Endothelial cell of umbilical vein (primary cell): ENCODE results near the gene UHRF1. TPM values are rescaled to one million over a fixed set of nuclear protein-coding genes. Genes with fewer than 3 reads are reported as not detected.
A peak's percentile ranks its signal among the peaks of the same experiment; 100 is the strongest.

Source experiments
- BruUV-seq: library from RNA; stranded (reverse); fragments of 400-500 nt; replicated peaks from 2 replicates; lab custom pipeline; 2021; lab: Mats Ljungman, UMichigan
- CTCF ChIA-PET: fragments of 300-600, 350-600 bp; sonication (Branson Sonifier 250); formaldehyde crosslinking; loops from one replicate; lab custom pipeline; 2021; ENCODE audit warnings: antibody characterized with exemption, inconsistent platforms; lab: Charles Lee
- POLR2A ChIA-PET: fragments of 300-600, 350-600 bp; sonication (Branson Sonifier 250); formaldehyde crosslinking; loops from one replicate; lab custom pipeline; 2021; ENCODE audit warnings: antibody characterized with exemption, inconsistent platforms; lab: Charles Lee
- DNase-seq: peaks from one replicate; pipeline ENCODE4 v3.0.0-alpha.2; 2011; ENCODE audit warnings: low read depth, low spot score
- FAIRE-seq: peaks from 2 replicates; lab custom pipeline; 2011; peaks lifted over from hg19 to GRCh38; lab: Jason Lieb, UNC
- H2AFZ ChIP-seq: 2 replicates; pipeline ENCODE4 v1.6.0; 2012; ENCODE audit warnings: low read depth, low read length, control low read depth, inconsistent platforms
- H3K27ac ChIP-seq: 2 replicates; pipeline ENCODE4 v1.5.1; 2011; ENCODE audit warnings: low read depth, mild to moderate bottlenecking, control low read depth, low read length, moderate library complexity; ENCODE audit not compliant: insufficient read depth
- H3K27me3 ChIP-seq, 2 experiments: 2 replicates each; pipeline versions ENCODE4 v1.6.0 to v1.6.1; 2011; ENCODE audit warnings: low read length in 2 of 2, mixed read lengths in 1 of 2; ENCODE audit not compliant: control insufficient read depth in 2 of 2, insufficient read depth in 2 of 2
- H3K36me3 ChIP-seq, 2 experiments: 2 replicates in 1 of 2; 3 replicates in 1 of 2; pipeline ENCODE4 v1.5.1; 2011; ENCODE audit warnings: low read length in 2 of 2, mild to moderate bottlenecking in 1 of 2, moderate library complexity in 1 of 2; ENCODE audit not compliant: control insufficient read depth in 2 of 2, insufficient read depth in 2 of 2; ENCODE audit errors: extremely low read depth in 1 of 2
- H3K4me1 ChIP-seq: 3 replicates; pipeline ENCODE4 v1.5.1; 2011; ENCODE audit warnings: mild to moderate bottlenecking, low read length; ENCODE audit not compliant: control insufficient read depth, insufficient read depth; ENCODE audit errors: extremely low read depth
- H3K4me2 ChIP-seq: 2 replicates; pipeline ENCODE4 v1.6.1; 2011; ENCODE audit warnings: low read length, control low read depth, mixed read lengths; ENCODE audit not compliant: insufficient read depth
- H3K4me3 ChIP-seq, 3 experiments: fragments of 200-600 bp in 1 of 3; sonication (generic), shearing (Covaris generic) in 1 of 3; replicated peaks in 1 of 3; 2 replicates each; pipeline ENCODE4 v1.5.1; 2011 to 2016; ENCODE audit warnings: control low read depth in 3 of 3, low read length in 3 of 3, mild to moderate bottlenecking in 2 of 3, inconsistent platforms in 1 of 3, low read depth in 1 of 3, moderate library complexity in 1 of 3; ENCODE audit not compliant: insufficient read depth in 1 of 3
- H3K79me2 ChIP-seq: 2 replicates; pipeline ENCODE4 v1.6.0; 2012; ENCODE audit warnings: low read length, inconsistent platforms; ENCODE audit not compliant: control insufficient read depth, insufficient read depth
- H3K9ac ChIP-seq: replicated peaks from 2 replicates; pipeline ENCODE3; 2011; ENCODE audit warnings: low read length, control low read depth; ENCODE audit not compliant: insufficient read depth; ENCODE audit errors: extremely low read depth
- H3K9me1 ChIP-seq: replicated peaks from 3 replicates; pipeline ENCODE4 v1.6.0; 2011; ENCODE audit warnings: mild to moderate bottlenecking, low read length; ENCODE audit not compliant: control insufficient read depth, insufficient read depth; ENCODE audit errors: extremely low read depth
- H3K9me3 ChIP-seq: replicated peaks from 2 replicates; pipeline ENCODE4 v1.5.1; 2012; ENCODE audit warnings: low read length, inconsistent platforms; ENCODE audit not compliant: control insufficient read depth, insufficient read depth
- H4K20me1 ChIP-seq: replicated peaks from 2 replicates; pipeline ENCODE3; 2011; ENCODE audit warnings: mild to moderate bottlenecking, low read length; ENCODE audit not compliant: control insufficient read depth, insufficient read depth; ENCODE audit errors: extremely low read depth
- CTCF ChIP-seq, 2 donors: IDR thresholded peaks; 1 replicate in 1 of 2; 2 replicates in 1 of 2; pipeline ENCODE4 v1.5.1; 2011; ENCODE audit warnings: low read length in 2 of 2, mild to moderate bottlenecking in 2 of 2, moderate library complexity in 2 of 2, control low read depth in 1 of 2, inconsistent platforms in 1 of 2, low read depth in 1 of 2; ENCODE audit not compliant: insufficient read depth in 1 of 2; ENCODE audit errors: extremely low read depth in 1 of 2
- EZH2 ChIP-seq: IDR thresholded peaks from 2 replicates; pipeline ENCODE4 v1.6.1; 2012; ENCODE audit warnings: borderline replicate concordance, low read depth, mild to moderate bottlenecking, moderate library complexity, low read length, inconsistent platforms; ENCODE audit not compliant: severe bottlenecking
- FOS ChIP-seq: IDR thresholded peaks from 2 replicates; pipeline ENCODE4 v1.6.1; 2011; ENCODE audit warnings: mild to moderate bottlenecking, low read length, moderate library complexity, borderline replicate concordance; ENCODE audit not compliant: insufficient read depth
- GATA2 ChIP-seq: IDR thresholded peaks from 2 replicates; pipeline ENCODE4 v1.7.0; 2011; ENCODE audit warnings: low read depth, mild to moderate bottlenecking, moderate library complexity, mixed read lengths, low read length; ENCODE audit not compliant: insufficient read length, insufficient read depth
- JUN ChIP-seq: IDR thresholded peaks from 2 replicates; pipeline ENCODE4 v1.6.1; 2011; ENCODE audit warnings: borderline replicate concordance, low read depth; ENCODE audit not compliant: insufficient read length, insufficient read depth
- MAX ChIP-seq: IDR thresholded peaks from 2 replicates; pipeline ENCODE4 v1.6.1; 2011; ENCODE audit not compliant: insufficient read depth, insufficient read length
- MYC ChIP-seq: IDR thresholded peaks from one replicate; pipeline ENCODE4 v1.6.1; 2011; ENCODE audit warnings: mild to moderate bottlenecking, low read depth, low read length
- POLR2A ChIP-seq: IDR thresholded peaks from 2 replicates; pipeline ENCODE4 v1.6.1; 2012; ENCODE audit warnings: low read depth, mild to moderate bottlenecking, control low read depth, low read length
- POLR2AphosphoS5 ChIP-seq: IDR thresholded peaks from 2 replicates; pipeline ENCODE4 v1.6.1; 2012; ENCODE audit warnings: low read depth, mild to moderate bottlenecking, control low read depth, low read length, moderate library complexity; ENCODE audit not compliant: insufficient read depth
- dilution Hi-C: fragments of 300-500 bp; cut with MboI; formaldehyde crosslinking; loops from one replicate; pipeline ENCODE4 v1.15.0; 2019; ENCODE audit warnings: low sequenced_read_pairs; ENCODE audit not compliant: extremely low pct_ligation_motif_present
- intact Hi-C: fragments of 100-400 bp; cut with micrococcal nuclease; formaldehyde crosslinking; loops from one replicate; pipeline ENCODE4 v1.10.0; 2022
- polyA plus RNA-seq, 4 experiments: library from polyadenylated mRNA; depleted of rRNA in 3 of 4; stranded (reverse) in 3 of 4; unstranded in 1 of 4; fragments of >200 nt; gene quantifications; 2 replicates each; pipeline versions ENCODE4 v1.2.1 to v1.2.3, GENCODE V29; 2011 to 2012; ENCODE audit warnings: missing spikeins in 1 of 4
- total RNA-seq: library from RNA; stranded (reverse); gene quantifications from 2 replicates; pipeline ENCODE4 v1.2.3, GENCODE V29; 2021

The UHRF1 gene
- total and polyA plus RNA-seq, 2 donors (not counting 3 experiments of a cell fraction or from before 2014, with no cell fraction given), result 13.3 to 76.8 TPM

GRCh38 chr19:4911786-4912672 is 2.7 kb downstream of the UHRF1 start:
- Histone ChIP-seq H3K9ac (peak overlapping the region; percentile 65), H3K4me3 (peak overlapping the region in 2 of 3 experiments; percentile 2 to 77), H3K27ac (peak overlapping the region; percentile 58), H3K9me3 (no peaks in the 10 kb centered on the region), H3K4me2 (peak overlapping the region; percentile 90), H2AFZ (peak overlapping the region; percentile 30), H3K9me1 (no peaks in the 10 kb centered on the region), H3K4me1 (peaks cover 46% of the 10 kb centered on the region), H3K27me3 (no peaks in the 10 kb centered on the region), H3K36me3 (no peaks in the 10 kb centered on the region), H3K79me2 (peaks cover 63% of the 10 kb centered on the region), H4K20me1 (no peaks in the 10 kb centered on the region)
- BruUV-seq, result no TSS peak
- DNase-seq (peak; percentile 83), FAIRE-seq (peak; percentile 98)
- CTCF ChIA-PET, result interaction anchor here (0.8 to 5.6 kb wide), 35 partner anchors 8 to 188 kb away, joined by 3 to 176 read pairs (median 5); partner anchors contain the start of genes DPP9, FEM1A, KDM4B and PLIN3
- POLR2A ChIA-PET, result interaction anchor here (0.5 to 1.8 kb wide), 3 partner anchors 45 to 242 kb away, joined by 3 to 7 read pairs (median 3); partner anchors contain the start of genes KDM4B and PLIN3
- TF ChIP-seq MAX, result no peak
- no peak for TF ChIP-seq EZH2
- no peak for TF ChIP-seq MYC
- peak; percentile 12 for TF ChIP-seq GATA2
- peak; percentile 69 for TF ChIP-seq FOS
- TF ChIP-seq CTCF (IDR thresholded peaks at IDR 0.05; ENCODE audit: extremely low read depth in 1 of 2, insufficient read depth in 1 of 2, low read depth in 1 of 2, low read length in 2 of 2), result peak; percentile 56 to 67
- no peak for TF ChIP-seq JUN
- TF ChIP-seq POLR2A, result peak; percentile 61
- peak; percentile 71 for TF ChIP-seq POLR2AphosphoS5
- intact Hi-C loops, result loop anchor here (1.0 to 10.0 kb wide), 5 partner anchors 40 to 1830 kb away; no protein-coding TSS in a partner anchor
- dilution Hi-C loops, result no loop called here
